Measurements from ENCODE around the gene SYNDIG1L. TPM values are rescaled to one million over a fixed set of nuclear protein-coding genes. Genes with fewer than 3 reads are reported as not detected.

The SYNDIG1L gene
- total RNA-seq, 2 donors from 2014 or later = 0.09 to 0.34 TPM

DNA sequence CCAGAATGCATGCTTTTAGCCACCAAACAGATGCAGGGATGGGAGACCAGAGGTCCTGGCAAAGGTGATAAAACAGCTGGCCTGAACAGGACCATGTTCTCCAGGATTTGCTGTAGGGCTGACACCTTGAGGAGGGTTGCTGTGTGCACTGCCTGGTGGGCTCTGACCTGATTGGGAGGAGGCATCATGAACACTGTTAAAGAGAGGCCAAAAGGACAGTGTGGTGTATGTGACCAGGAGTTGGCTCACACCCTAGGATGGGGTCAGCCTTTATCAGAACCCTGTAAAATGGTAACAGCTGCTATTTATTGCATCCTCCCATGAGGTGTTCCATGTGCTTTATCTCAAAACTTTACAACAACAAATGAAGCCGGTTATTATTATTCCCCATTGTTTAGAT, 8.8 kb downstream of the SYNDIG1L start:
- Histone ChIP-seq H3K36me3 (no peaks in the 10 kb centered on the region), H3K4me3 (no peak overlapping the region), H3K9me3 (no peaks in the 10 kb centered on the region), H3K27ac (no peak overlapping the region), H3K4me1 (replicated peaks) (no peaks in the 10 kb centered on the region), H3K27me3 (replicated peaks; ENCODE audit: insufficient read depth) (no peaks in the 10 kb centered on the region)
- 67% methylated on average over 1 of the region's 1 CpG for WGBS
- DNase-seq (ENCODE audit: low spot score) = no peak
- intact Hi-C loops (cut with DNase I) = no loop called here
- TF ChIP-seq POLR2A (IDR thresholded peaks at IDR 0.05) (no peak), POLR2AphosphoS5 (IDR thresholded peaks at IDR 0.05) (no peak)
- TF ChIP-seq, protein P1, sequence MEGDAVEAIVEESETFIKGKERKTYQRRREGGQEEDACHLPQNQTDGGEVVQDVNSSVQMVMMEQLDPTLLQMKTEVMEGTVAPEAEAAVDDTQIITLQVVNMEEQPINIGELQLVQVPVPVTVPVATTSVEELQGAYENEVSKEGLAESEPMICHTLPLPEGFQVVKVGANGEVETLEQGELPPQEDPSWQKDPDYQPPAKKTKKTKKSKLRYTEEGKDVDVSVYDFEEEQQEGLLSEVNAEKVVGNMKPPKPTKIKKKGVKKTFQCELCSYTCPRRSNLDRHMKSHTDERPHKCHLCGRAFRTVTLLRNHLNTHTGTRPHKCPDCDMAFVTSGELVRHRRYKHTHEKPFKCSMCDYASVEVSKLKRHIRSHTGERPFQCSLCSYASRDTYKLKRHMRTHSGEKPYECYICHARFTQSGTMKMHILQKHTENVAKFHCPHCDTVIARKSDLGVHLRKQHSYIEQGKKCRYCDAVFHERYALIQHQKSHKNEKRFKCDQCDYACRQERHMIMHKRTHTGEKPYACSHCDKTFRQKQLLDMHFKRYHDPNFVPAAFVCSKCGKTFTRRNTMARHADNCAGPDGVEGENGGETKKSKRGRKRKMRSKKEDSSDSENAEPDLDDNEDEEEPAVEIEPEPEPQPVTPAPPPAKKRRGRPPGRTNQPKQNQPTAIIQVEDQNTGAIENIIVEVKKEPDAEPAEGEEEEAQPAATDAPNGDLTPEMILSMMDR (IDR thresholded peaks at IDR 0.05) = no peak

DNA sequence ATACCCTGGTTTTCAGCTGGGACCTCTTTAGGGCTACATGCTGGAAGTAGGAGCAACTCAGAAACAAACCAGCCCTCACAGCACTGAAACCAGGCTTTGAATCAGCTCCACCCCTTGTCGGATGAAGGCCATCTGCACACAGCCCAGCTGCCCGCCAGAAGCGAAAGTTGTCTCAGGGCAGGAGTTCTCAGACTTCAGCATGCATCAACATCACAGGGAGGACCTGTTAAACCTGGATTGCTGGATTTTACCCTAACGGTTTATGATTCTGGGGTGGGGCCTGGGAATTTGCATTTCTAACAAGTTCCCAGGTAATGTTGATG, 10.9 kb downstream of the SYNDIG1L start:
- Histone ChIP-seq H3K4me3 (no peak overlapping the region), H3K27ac (no peak overlapping the region), H3K9me3 (no peaks in the 10 kb centered on the region), H3K4me1 (replicated peaks) (no peaks in the 10 kb centered on the region), H3K36me3 (no peaks in the 10 kb centered on the region), H3K27me3 (replicated peaks; ENCODE audit: insufficient read depth) (no peaks in the 10 kb centered on the region)
- intact Hi-C loops (cut with DNase I) = no loop called here
- no peak for TF ChIP-seq POLR2AphosphoS5 (IDR thresholded peaks at IDR 0.05)
- no peak for TF ChIP-seq POLR2A (IDR thresholded peaks at IDR 0.05)
- TF ChIP-seq, protein P1 (IDR thresholded peaks at IDR 0.05) = no peak
- WGBS = 27% methylated on average over 4 of the region's 4 CpGs
- DNase-seq (ENCODE audit: low spot score) = no peak

DNA sequence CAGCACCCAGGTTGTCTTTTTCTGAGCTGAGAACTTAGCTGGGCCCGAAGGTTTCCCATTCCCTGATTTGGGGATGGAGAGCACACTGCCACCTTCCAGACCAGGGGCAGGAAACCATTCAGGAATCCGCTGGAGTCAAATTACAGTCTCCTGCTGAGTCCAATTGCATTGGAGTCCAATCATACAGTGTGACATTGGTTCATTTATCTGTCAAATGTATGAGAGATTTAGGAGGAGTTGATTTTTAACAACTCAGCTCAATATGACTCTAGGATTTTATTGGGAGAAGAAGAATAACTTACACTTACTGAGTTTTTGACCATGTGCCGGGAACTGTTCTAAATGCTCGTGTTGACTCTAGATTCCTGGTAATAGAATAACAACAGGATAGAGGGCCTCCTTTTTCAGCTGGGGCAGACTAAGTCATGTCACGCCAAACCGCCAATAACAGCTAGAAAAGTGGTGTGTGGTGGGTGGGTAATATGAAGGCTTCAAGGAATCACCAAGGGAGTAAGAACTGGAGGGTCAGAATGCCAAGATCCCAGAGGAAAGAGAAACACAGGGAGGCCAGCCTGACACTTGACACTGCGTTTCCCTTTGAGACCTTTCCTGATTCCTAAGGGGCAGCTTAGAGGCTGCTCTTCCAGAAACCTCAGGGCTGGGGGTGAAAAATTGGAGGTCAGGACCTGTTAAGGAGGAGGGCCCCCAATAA, 11.5 kb downstream of the SYNDIG1L start:
- Histone ChIP-seq H3K36me3 (no peaks in the 10 kb centered on the region), H3K4me3 (no peak overlapping the region), H3K4me1 (replicated peaks) (no peaks in the 10 kb centered on the region), H3K27ac (no peak overlapping the region), H3K9me3 (no peaks in the 10 kb centered on the region), H3K27me3 (replicated peaks; ENCODE audit: insufficient read depth) (no peaks in the 10 kb centered on the region)
- intact Hi-C loops (cut with DNase I) = no loop called here
- WGBS = 52% methylated on average over 7 of the region's 7 CpGs
- DNase-seq (ENCODE audit: low spot score) = no peak
- TF ChIP-seq POLR2A (IDR thresholded peaks at IDR 0.05) = no peak
- no peak for TF ChIP-seq POLR2AphosphoS5 (IDR thresholded peaks at IDR 0.05)
- TF ChIP-seq, protein P1 (IDR thresholded peaks at IDR 0.05) = no peak

DNA sequence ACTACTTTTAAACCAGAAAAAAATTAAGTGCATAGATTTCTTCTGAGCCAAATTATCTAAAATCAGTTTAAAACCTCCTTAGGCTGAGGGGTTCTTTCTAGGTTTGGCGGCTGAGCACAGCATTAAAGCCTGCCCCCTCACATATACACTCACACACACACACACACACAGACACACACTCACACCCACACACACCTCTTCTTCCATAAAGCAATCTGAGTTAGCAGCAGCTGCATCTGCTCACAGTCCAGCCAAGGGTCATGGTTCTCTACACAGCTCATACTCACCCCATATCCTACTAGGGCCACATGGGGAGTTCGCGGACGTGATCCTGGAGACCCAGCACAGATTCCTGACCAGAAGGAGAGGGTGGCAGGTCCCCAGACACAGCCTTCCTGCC, 12.4 kb downstream of the SYNDIG1L start:
- no peaks in the 10 kb centered on the region for H3K4me1 ChIP-seq (replicated peaks)
- no peak overlapping the region for H3K27ac ChIP-seq
- no peak for DNase-seq (ENCODE audit: low spot score)
- 77% methylated on average over 4 of the region's 4 CpGs for WGBS
- TF ChIP-seq, protein P1 (IDR thresholded peaks at IDR 0.05) = no peak
- no peak for TF ChIP-seq POLR2A (IDR thresholded peaks at IDR 0.05)
- TF ChIP-seq POLR2AphosphoS5 (IDR thresholded peaks at IDR 0.05) = no peak
- no peak overlapping the region for H3K4me3 ChIP-seq
- H3K27me3 ChIP-seq (replicated peaks; ENCODE audit: insufficient read depth) = no peaks in the 10 kb centered on the region
- H3K36me3 ChIP-seq = no peaks in the 10 kb centered on the region
- H3K9me3 ChIP-seq = no peaks in the 10 kb centered on the region
- intact Hi-C loops (cut with DNase I) = no loop called here

DNA sequence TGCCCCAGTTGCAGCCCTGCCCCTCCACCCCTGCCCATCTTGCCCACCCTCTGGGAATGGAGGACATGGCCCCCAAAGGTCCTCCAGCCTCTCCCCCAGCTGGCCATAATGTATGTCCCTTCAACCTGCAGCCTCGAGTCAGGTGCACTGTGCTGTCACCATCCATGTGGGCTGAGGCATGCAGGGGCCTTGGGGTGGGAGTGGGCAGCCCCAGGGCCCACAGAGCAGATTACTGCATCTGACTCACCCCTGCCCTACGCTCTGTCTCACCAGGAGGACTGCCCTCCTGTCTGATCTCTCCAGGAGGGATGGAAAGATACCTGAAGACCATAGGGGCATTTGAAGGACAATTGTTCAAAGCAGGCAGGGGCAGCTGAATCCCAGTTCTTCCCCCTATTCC, 13.3 kb downstream of the SYNDIG1L start:
- 85% methylated on average over 2 of the region's 2 CpGs for WGBS

More for the DNA sequence above, 13.3 kb downstream of the SYNDIG1L start:
- H3K36me3 ChIP-seq = no peaks in the 10 kb centered on the region
- TF ChIP-seq POLR2A (IDR thresholded peaks at IDR 0.05) (no peak), POLR2AphosphoS5 (IDR thresholded peaks at IDR 0.05) (no peak)
- TF ChIP-seq, protein P1 (IDR thresholded peaks at IDR 0.05) = no peak
- no peak for DNase-seq (ENCODE audit: low spot score)
- H3K27ac ChIP-seq = no peak overlapping the region
- intact Hi-C loops (cut with DNase I) = no loop called here
- no peaks in the 10 kb centered on the region for H3K27me3 ChIP-seq (replicated peaks; ENCODE audit: insufficient read depth)
- no peaks in the 10 kb centered on the region for H3K9me3 ChIP-seq
- H3K4me3 ChIP-seq = no peak overlapping the region
- H3K4me1 ChIP-seq (replicated peaks) = no peaks in the 10 kb centered on the region

Measured in prostate gland (tissue), 2 donors.